Erythroblast (primary cell): ENCODE measurements around the gene KIAA1549.

Experiments used
- GATA1 ChIP-seq: IDR thresholded peaks from 2 replicates; pipeline ENCODE4 v1.6.1; 2011; ENCODE audit warnings: low read depth, mild to moderate bottlenecking, control low read depth, low read length, moderate library complexity
- POLR2A ChIP-seq: IDR thresholded peaks from 2 replicates; pipeline ENCODE4 v1.6.1; 2011; ENCODE audit warnings: mild to moderate bottlenecking, low read length

DNA sequence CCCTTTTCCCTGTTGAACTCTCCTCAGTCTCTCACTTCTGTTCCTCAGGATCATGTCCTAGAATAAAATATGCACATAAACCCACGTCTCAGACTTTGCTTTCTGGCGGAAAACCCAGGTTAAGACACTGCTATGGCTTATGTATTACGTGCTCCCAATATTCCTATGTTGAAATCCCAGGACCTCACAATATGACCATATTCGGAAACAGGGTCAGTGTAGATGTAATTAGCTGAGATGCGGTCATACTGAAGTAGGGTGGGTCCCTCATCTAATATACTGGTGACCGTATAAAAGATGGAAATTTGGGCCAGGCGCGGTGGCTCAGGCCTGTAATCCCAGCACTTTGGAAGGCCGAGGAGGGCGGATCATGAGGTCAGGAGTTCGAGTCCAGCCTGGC lies 59.9 kb downstream of the KIAA1549 start:
- TF ChIP-seq POLR2A (no peak), GATA1 (no peak)
